ENCODE results near the gene KLK4.

Gene KLK4

DNA sequence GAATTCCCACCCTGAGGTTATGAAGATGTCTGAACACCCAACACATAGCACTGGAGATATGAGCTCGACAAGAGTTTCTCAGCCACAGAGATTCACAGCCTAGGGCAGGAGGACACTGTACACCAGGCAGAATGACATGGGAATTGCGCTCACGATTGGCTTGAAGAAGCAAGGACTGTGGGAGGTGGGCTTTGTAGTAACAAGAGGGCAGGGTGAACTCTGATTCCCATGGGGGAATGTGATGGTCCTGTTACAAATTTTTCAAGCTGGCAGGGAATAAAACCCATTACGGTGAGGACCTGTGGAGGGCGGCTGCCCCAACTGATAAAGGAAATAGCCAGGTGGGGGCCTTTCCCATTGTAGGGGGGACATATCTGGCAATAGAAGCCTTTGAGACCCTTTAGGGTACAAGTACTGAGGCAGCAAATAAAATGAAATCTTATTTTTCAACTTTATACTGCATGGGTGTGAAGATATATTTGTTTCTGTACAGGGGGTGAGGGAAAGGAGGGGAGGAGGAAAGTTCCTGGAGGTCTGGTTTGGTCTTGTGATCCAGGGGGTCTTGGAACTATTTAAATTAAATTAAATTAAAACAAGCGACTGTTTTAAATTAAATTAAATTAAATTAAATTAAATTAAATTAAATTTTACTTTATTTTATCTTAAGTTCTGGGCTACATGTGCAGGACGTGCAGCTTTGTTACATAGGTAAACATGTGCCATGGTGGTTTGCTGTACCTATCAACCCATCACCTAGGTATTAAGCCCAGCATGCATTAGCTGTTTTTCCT, 49.5 kb downstream of the KLK4 start:
- TF ChIP-seq TEAD4 (IDR thresholded peaks at IDR 0.05) (no peak), EP300 (IDR thresholded peaks at IDR 0.05; ENCODE audit: borderline replicate concordance) (no peak), RAD21 (IDR thresholded peaks at IDR 0.05; ENCODE audit: low read depth) (no peak), CREB1 (IDR thresholded peaks at IDR 0.05; ENCODE audit: low read depth) (no peak), NFIC (IDR thresholded peaks at IDR 0.05) (no peak), TCF12 (IDR thresholded peaks at IDR 0.05; ENCODE audit: low read depth) (no peak), USF1 (IDR thresholded peaks at IDR 0.05) (no peak), EGR1 (IDR thresholded peaks at IDR 0.05) (no peak)
- TF ChIP-seq, protein P1, sequence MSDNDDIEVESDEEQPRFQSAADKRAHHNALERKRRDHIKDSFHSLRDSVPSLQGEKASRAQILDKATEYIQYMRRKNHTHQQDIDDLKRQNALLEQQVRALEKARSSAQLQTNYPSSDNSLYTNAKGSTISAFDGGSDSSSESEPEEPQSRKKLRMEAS (IDR thresholded peaks at IDR 0.05): no peak
- TF ChIP-seq, protein P2, sequence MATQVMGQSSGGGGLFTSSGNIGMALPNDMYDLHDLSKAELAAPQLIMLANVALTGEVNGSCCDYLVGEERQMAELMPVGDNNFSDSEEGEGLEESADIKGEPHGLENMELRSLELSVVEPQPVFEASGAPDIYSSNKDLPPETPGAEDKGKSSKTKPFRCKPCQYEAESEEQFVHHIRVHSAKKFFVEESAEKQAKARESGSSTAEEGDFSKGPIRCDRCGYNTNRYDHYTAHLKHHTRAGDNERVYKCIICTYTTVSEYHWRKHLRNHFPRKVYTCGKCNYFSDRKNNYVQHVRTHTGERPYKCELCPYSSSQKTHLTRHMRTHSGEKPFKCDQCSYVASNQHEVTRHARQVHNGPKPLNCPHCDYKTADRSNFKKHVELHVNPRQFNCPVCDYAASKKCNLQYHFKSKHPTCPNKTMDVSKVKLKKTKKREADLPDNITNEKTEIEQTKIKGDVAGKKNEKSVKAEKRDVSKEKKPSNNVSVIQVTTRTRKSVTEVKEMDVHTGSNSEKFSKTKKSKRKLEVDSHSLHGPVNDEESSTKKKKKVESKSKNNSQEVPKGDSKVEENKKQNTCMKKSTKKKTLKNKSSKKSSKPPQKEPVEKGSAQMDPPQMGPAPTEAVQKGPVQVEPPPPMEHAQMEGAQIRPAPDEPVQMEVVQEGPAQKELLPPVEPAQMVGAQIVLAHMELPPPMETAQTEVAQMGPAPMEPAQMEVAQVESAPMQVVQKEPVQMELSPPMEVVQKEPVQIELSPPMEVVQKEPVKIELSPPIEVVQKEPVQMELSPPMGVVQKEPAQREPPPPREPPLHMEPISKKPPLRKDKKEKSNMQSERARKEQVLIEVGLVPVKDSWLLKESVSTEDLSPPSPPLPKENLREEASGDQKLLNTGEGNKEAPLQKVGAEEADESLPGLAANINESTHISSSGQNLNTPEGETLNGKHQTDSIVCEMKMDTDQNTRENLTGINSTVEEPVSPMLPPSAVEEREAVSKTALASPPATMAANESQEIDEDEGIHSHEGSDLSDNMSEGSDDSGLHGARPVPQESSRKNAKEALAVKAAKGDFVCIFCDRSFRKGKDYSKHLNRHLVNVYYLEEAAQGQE (IDR thresholded peaks at IDR 0.05; ENCODE audit: low read depth): no peak

GRCh38 chr19:50861010-50861409, 50.2 kb downstream of the KLK4 start:
- TF ChIP-seq CEBPB (IDR thresholded peaks at IDR 0.05) (no peak), TCF12 (IDR thresholded peaks at IDR 0.05; ENCODE audit: low read depth) (no peak), ZBTB7A (IDR thresholded peaks at IDR 0.05; ENCODE audit: low read depth) (no peak), CREB1 (IDR thresholded peaks at IDR 0.05; ENCODE audit: low read depth) (no peak), EGR1 (IDR thresholded peaks at IDR 0.05) (no peak), FOXM1 (IDR thresholded peaks at IDR 0.05; ENCODE audit: borderline replicate concordance, low read depth) (no peak), TEAD4 (IDR thresholded peaks at IDR 0.05) (no peak), YY1 (IDR thresholded peaks at IDR 0.05; ENCODE audit: low read depth) (no peak)
- TF ChIP-seq, protein P1 (IDR thresholded peaks at IDR 0.05): no peak

DNA sequence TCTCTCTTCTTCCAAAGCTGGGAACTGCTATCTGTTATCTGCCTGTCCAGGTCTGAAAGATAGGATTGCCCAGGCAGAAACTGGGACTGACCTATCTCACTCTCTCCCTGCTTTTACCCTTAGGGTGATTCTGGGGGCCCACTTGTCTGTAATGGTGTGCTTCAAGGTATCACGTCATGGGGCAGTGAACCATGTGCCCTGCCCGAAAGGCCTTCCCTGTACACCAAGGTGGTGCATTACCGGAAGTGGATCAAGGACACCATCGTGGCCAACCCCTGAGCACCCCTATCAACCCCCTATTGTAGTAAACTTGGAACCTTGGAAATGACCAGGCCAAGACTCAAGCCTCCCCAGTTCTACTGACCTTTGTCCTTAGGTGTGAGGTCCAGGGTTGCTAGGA, 51.3 kb downstream of the KLK4 start:
- TF ChIP-seq USF1 (IDR thresholded peaks at IDR 0.05): no peak
- no peak for TF ChIP-seq ZBTB7A (IDR thresholded peaks at IDR 0.05; ENCODE audit: low read depth)
- no peak for TF ChIP-seq CREB1 (IDR thresholded peaks at IDR 0.05; ENCODE audit: low read depth)
- no peak for TF ChIP-seq TCF12 (IDR thresholded peaks at IDR 0.05; ENCODE audit: low read depth)
- no peak for TF ChIP-seq EGR1 (IDR thresholded peaks at IDR 0.05)
- no peak for TF ChIP-seq RAD21 (IDR thresholded peaks at IDR 0.05; ENCODE audit: low read depth)
- no peak for TF ChIP-seq YY1 (IDR thresholded peaks at IDR 0.05; ENCODE audit: low read depth)
- TF ChIP-seq, protein P2 (IDR thresholded peaks at IDR 0.05; ENCODE audit: low read depth): no peak

GRCh38 chr19:50858886-50859285, 52.3 kb downstream of the KLK4 start:
- TF ChIP-seq, protein P2 (IDR thresholded peaks at IDR 0.05; ENCODE audit: low read depth): no peak
- TF ChIP-seq CREB1 (IDR thresholded peaks at IDR 0.05; ENCODE audit: low read depth) (no peak), USF1 (IDR thresholded peaks at IDR 0.05) (no peak), ZBTB7A (IDR thresholded peaks at IDR 0.05; ENCODE audit: low read depth) (no peak)

All from Ishikawa (cell line).